ENCODE measurements around the gene PABPN1L. TPM values are rescaled to one million over a fixed set of nuclear protein-coding genes. Genes with fewer than 3 reads are reported as not detected.

Gene PABPN1L
- total RNA-seq, 1 donor from 2014 or later = not detected

DNA sequence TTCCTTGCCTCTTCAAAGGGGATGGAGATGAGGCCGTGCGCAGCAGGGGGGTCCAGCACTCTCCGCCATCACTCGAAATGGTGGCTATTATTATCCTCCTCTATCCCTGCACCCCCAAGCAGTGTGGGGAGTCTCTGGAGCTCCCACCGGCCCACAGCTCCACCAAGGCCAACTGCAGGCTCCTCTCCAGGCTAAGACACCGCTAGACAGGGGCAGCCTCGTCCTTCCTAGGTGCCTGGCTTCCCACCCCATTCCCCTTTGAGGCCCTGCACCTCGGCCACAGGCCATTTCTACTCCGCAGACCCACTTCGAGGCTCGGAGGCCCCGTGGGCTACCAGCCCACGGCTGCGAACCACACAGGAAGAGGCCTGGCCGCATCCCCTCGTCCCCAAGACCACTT lies 39.6 kb upstream of the PABPN1L start:
- Mint-ChIP-seq H3K27me3 (ENCODE audit: insufficient read depth, low read depth) (peaks cover 4% of the 10 kb centered on the region), H3K27ac (no peak overlapping the region)

DNA sequence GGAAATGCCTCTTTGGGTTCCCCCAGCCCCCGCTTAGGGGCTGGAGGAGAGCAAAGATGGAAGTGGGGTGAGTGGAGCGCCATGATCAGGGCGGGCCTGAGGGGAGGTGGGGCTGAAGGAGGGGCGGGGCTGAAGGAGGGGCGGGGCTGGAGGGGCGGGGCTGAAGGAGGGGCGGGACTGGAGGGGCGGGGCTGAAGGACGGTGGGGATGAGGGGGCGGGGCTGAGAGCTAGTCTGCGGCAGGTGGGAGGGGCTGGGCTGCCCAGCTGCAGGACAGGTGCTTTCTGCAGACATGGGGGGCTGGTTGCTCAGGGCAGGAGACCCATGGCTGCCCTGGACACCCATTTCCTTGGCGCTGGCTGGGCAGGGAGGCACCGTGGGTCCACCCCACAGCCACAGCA lies 39.1 kb upstream of the PABPN1L start:
- Histone ChIP-seq H3K4me3 (no peak overlapping the region), H3K4me1 (peaks cover 8% of the 10 kb centered on the region), H2AFZ (replicated peaks) (no peak overlapping the region), H3K27me3 (no peaks in the 10 kb centered on the region), H3K79me2 (ENCODE audit: low read depth) (no peaks in the 10 kb centered on the region), H4K20me1 (ENCODE audit: low read depth) (no peaks in the 10 kb centered on the region), H3F3A (ENCODE audit: low read depth) (no peaks in the 10 kb centered on the region), H3K27ac (no peak overlapping the region), H3K4me2 (no peak overlapping the region), H3K9me3 (ENCODE audit: low read depth) (no peaks in the 10 kb centered on the region), H3K9ac (no peak overlapping the region), H3K36me3 (no peaks in the 10 kb centered on the region)
- Mint-ChIP-seq H3K36me3 (no peaks in the 10 kb centered on the region), H3K4me3 (no peak overlapping the region), H3K4me1 (peaks cover 13% of the 10 kb centered on the region), H3K27me3 (ENCODE audit: insufficient read depth, low read depth) (peaks cover 4% of the 10 kb centered on the region), H3K27ac (no peak overlapping the region), H3K9me3 (no peaks in the 10 kb centered on the region)
- no peak for TF ChIP-seq EZH2phosphoT487 (IDR thresholded peaks at IDR 0.05)
- TF ChIP-seq, protein P1, sequence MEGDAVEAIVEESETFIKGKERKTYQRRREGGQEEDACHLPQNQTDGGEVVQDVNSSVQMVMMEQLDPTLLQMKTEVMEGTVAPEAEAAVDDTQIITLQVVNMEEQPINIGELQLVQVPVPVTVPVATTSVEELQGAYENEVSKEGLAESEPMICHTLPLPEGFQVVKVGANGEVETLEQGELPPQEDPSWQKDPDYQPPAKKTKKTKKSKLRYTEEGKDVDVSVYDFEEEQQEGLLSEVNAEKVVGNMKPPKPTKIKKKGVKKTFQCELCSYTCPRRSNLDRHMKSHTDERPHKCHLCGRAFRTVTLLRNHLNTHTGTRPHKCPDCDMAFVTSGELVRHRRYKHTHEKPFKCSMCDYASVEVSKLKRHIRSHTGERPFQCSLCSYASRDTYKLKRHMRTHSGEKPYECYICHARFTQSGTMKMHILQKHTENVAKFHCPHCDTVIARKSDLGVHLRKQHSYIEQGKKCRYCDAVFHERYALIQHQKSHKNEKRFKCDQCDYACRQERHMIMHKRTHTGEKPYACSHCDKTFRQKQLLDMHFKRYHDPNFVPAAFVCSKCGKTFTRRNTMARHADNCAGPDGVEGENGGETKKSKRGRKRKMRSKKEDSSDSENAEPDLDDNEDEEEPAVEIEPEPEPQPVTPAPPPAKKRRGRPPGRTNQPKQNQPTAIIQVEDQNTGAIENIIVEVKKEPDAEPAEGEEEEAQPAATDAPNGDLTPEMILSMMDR (IDR thresholded peaks at IDR 0.05) = no peak
- TF ChIP-seq EZH2 (IDR thresholded peaks at IDR 0.05) = no peak
- peak; percentile 79 for DNase-seq (ENCODE audit: low spot score)

More for the DNA sequence above, 39.6 kb upstream of the PABPN1L start:
- Histone ChIP-seq H3K4me1 (peaks cover 8% of the 10 kb centered on the region), H3K9ac (no peak overlapping the region), H3K4me3 (no peak overlapping the region), H3K27ac (no peak overlapping the region), H3K79me2 (ENCODE audit: low read depth) (no peaks in the 10 kb centered on the region), H4K20me1 (ENCODE audit: low read depth) (no peaks in the 10 kb centered on the region), H2AFZ (replicated peaks) (no peak overlapping the region), H3K27me3 (no peaks in the 10 kb centered on the region), H3K9me3 (ENCODE audit: low read depth) (no peaks in the 10 kb centered on the region), H3K36me3 (no peaks in the 10 kb centered on the region), H3K4me2 (no peak overlapping the region), H3F3A (ENCODE audit: low read depth) (no peaks in the 10 kb centered on the region)
- H3K36me3 Mint-ChIP-seq = no peaks in the 10 kb centered on the region
- H3K9me3 Mint-ChIP-seq = no peaks in the 10 kb centered on the region
- peaks cover 15% of the 10 kb centered on the region for H3K4me1 Mint-ChIP-seq
- peak overlapping the region; percentile 58 for H3K4me3 Mint-ChIP-seq
- no peak for DNase-seq (ENCODE audit: low spot score)
- TF ChIP-seq EZH2phosphoT487 (IDR thresholded peaks at IDR 0.05) = no peak
- TF ChIP-seq EZH2 (IDR thresholded peaks at IDR 0.05) = no peak
- TF ChIP-seq, protein P1 (IDR thresholded peaks at IDR 0.05) = no peak

DNA sequence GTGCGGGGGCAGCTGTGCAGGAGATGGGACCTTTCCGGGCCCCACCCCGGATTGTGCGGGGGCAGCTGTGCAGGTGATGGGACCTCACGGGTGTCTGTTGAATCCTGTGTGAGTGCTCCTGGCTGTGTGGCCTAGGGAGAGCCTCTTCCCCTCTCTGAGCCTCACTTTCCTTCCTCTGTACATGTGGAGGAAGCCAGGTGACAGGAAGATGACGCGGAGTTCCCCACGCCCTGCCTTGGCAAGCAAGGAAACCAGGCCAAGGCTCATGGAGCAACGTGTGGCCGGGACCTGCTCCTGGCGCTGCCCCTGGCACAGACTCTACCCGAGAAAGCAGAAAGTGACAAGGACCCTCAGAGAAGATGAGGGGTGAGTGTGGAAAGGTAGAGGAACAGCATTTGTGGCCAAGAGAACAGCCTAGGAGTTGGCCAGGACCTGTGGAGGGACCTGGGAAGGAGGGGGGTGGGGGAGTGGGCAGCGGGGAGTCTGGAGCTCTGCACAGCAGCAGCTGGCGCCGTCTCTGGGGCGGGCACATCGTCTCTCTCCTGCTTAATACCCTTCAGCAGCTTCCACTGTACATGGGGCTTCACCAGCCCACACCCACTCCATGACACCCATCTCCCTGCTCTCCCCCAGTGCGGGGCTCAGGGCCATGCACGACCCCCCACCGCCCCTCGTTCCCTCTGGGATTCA lies 38.4 kb upstream of the PABPN1L start:
- Histone ChIP-seq H3K4me1 (peaks cover 8% of the 10 kb centered on the region), H3F3A (ENCODE audit: low read depth) (no peaks in the 10 kb centered on the region), H3K79me2 (ENCODE audit: low read depth) (no peaks in the 10 kb centered on the region), H3K9me3 (ENCODE audit: low read depth) (no peaks in the 10 kb centered on the region), H3K9ac (no peak overlapping the region), H3K4me3 (no peak overlapping the region), H3K4me2 (no peak overlapping the region), H3K27ac (no peak overlapping the region), H2AFZ (replicated peaks) (no peak overlapping the region), H3K36me3 (no peaks in the 10 kb centered on the region), H3K27me3 (no peaks in the 10 kb centered on the region), H4K20me1 (ENCODE audit: low read depth) (no peaks in the 10 kb centered on the region)
- H3K36me3 Mint-ChIP-seq = no peaks in the 10 kb centered on the region
- no peaks in the 10 kb centered on the region for H3K9me3 Mint-ChIP-seq
- peak overlapping the region; percentile 46 for H3K27ac Mint-ChIP-seq
- TF ChIP-seq EZH2phosphoT487 (IDR thresholded peaks at IDR 0.05) (no peak), EZH2 (IDR thresholded peaks at IDR 0.05) (no peak)
- TF ChIP-seq, protein P1 (IDR thresholded peaks at IDR 0.05) = no peak
- peaks cover 4% of the 10 kb centered on the region for H3K27me3 Mint-ChIP-seq (ENCODE audit: insufficient read depth, low read depth)
- DNase-seq (ENCODE audit: low spot score) = no peak
- H3K4me3 Mint-ChIP-seq = peak overlapping the region; percentile 43
- H3K4me1 Mint-ChIP-seq = peaks cover 8% of the 10 kb centered on the region

Measured in neural progenitor cell (in vitro differentiated cells).